Measurements from ENCODE around the gene AFAP1L2. TPM values are rescaled to one million over a fixed set of nuclear protein-coding genes. Genes with fewer than 3 reads are reported as not detected.
A peak's percentile ranks its signal among the peaks of the same experiment; 100 is the strongest.

AFAP1L2 gene
- total RNA-seq (3.8 and 4.9 TPM in 2 replicates), polyA plus RNA-seq (4.7 and 4.8 TPM in 2 replicates), polyA minus RNA-seq (2.7 and 5.9 TPM in 2 replicates)
- total RNA-seq (2013) = 5.8 TPM

DNA sequence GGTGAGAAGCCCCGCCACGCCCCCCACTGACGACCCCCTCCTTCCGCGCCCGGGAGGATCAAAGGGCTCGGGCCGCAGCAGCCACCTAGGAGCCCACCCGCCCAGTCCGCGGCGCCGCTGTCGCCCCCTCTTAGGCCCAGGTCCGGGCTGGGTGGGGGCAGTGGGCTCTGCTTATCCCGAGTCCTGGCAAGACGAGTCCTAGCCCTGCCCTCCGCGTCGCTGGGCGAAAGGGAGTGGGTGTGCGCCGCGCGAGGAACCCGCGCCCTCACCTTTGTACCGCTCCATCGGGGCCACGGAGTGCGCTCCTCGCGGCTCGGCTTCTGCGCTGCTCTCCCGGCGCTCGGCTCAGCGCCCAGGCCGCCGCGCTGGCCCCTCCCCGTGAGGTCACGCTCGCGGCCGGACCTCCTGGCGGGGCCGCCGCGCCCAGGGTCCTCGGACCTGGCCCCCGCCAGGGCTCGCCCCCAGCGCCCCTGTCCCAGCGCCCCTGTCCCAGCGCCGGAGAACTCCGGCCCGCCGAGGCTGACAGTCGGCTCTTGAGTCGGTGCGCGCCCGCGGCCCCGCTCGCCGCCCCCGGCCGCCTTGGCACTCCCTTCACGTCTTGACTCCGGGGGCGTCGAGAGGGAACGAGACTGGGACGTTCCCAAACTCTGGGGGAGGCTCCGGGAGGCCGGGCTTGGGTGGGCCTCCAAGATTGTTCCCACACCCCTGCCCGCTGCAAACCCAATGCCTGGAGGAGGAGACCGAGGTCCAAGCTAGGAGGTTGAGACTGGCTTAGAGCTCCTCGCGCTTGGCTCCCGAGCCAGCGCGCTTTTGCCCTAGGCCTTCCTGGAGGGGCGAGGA is at the start of gene AFAP1L2:
Gene AFAP1L2 (minus strand): TSS at position 332 of the 840 bp plus-strand sequence. CDS start 47 bp downstream, at position 285.
- intact Hi-C loops (cut with micrococcal nuclease) = no loop called here
- H3K27ac Mint-ChIP-seq = no peak within 1 kb of the TSS
- 6% methylated on average over 84 of the region's 88 CpGs for WGBS (ENCODE audit: insufficient coverage)

More for the DNA sequence above, at the start of gene AFAP1L2:
- H3K4me1 ChIP-seq (ENCODE audit: control insufficient read depth in 2 of 2, insufficient read depth in 2 of 2, low read length in 2 of 2) = peaks cover 12 to 15% of the 10 kb centered on the region in 2 donors
- H3K4me3 ChIP-seq (ENCODE audit: control extremely low read depth in 1 of 5, extremely low read depth in 1 of 5, insufficient read depth in 1 of 5, low read depth in 2 of 5, low read length in 4 of 5) = no peak within 1 kb of the TSS
- no peak for TF ChIP-seq EZH2 (IDR thresholded peaks at IDR 0.05; ENCODE audit: borderline replicate concordance, insufficient read depth, low read depth, low read length, poor library complexity, severe bottlenecking)
- TF ChIP-seq, protein P1, sequence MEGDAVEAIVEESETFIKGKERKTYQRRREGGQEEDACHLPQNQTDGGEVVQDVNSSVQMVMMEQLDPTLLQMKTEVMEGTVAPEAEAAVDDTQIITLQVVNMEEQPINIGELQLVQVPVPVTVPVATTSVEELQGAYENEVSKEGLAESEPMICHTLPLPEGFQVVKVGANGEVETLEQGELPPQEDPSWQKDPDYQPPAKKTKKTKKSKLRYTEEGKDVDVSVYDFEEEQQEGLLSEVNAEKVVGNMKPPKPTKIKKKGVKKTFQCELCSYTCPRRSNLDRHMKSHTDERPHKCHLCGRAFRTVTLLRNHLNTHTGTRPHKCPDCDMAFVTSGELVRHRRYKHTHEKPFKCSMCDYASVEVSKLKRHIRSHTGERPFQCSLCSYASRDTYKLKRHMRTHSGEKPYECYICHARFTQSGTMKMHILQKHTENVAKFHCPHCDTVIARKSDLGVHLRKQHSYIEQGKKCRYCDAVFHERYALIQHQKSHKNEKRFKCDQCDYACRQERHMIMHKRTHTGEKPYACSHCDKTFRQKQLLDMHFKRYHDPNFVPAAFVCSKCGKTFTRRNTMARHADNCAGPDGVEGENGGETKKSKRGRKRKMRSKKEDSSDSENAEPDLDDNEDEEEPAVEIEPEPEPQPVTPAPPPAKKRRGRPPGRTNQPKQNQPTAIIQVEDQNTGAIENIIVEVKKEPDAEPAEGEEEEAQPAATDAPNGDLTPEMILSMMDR (IDR thresholded peaks at IDR 0.05) = no peak
- no peak for ATAC-seq (ENCODE audit: low read depth)
- H3K4me2 ChIP-seq (replicated peaks; ENCODE audit: low read depth, low read length, poor library complexity, severe bottlenecking) = peak within 1 kb of the TSS; percentile 50
- H3K36me3 ChIP-seq (replicated peaks in 1 of 2; ENCODE audit: control extremely low read depth in 1 of 2, control insufficient read depth in 1 of 2, extremely low read depth in 1 of 2, insufficient read depth in 2 of 2, low read length in 1 of 2) = no peaks in the 10 kb centered on the region
- DNase-seq = no peak
- H3K4me3 Mint-ChIP-seq = peak within 1 kb of the TSS; percentile 49
- H3K79me2 ChIP-seq (ENCODE audit: control insufficient read depth, insufficient read depth, low read length) = no peaks in the 10 kb centered on the region
- ChIA-PET CTCF (no interaction called here), POLR2A (no interaction called here)
- peaks cover 0 to 10% (median 0%) of the 10 kb centered on the region in 3 donors for H3K9me3 ChIP-seq (ENCODE audit: control extremely low read depth in 1 of 3, control insufficient read depth in 2 of 3, insufficient read depth in 1 of 3, low read length in 2 of 3)
- no peak within 1 kb of the TSS for H2AFZ ChIP-seq (ENCODE audit: insufficient read depth, low read depth, low read length, poor library complexity, severe bottlenecking)
- H3K27me3 ChIP-seq (replicated peaks in 1 of 4; ENCODE audit: control extremely low read depth in 1 of 4, control insufficient read depth in 3 of 4, insufficient read depth in 4 of 4, low read length in 3 of 4) = peaks cover 0 to 45% (median 15%) of the 10 kb centered on the region in 4 experiments
- peaks cover 15% of the 10 kb centered on the region for H3K4me1 Mint-ChIP-seq
- no peaks in the 10 kb centered on the region for H4K20me1 ChIP-seq (ENCODE audit: control insufficient read depth, insufficient read depth, low read length, poor library complexity, severe bottlenecking)
- no peak within 1 kb of the TSS for H3K9ac ChIP-seq (ENCODE audit: low read length)
- no peaks in the 10 kb centered on the region for H3K9me3 Mint-ChIP-seq (ENCODE audit: insufficient read depth)
- peaks cover 59% of the 10 kb centered on the region for H3K27me3 Mint-ChIP-seq
- no peak within 1 kb of the TSS for H3K27ac ChIP-seq (ENCODE audit: low read length in 2 of 2)
